NCI-H2081 (cell line): ENCODE results near the gene ATP11A.

Source experiments
- DNase-seq, 2 experiments: peaks; one replicate each; lab custom pipeline; 2025; lab: John Stamatoyannopoulos, UW

Gene ATP11A

DNA sequence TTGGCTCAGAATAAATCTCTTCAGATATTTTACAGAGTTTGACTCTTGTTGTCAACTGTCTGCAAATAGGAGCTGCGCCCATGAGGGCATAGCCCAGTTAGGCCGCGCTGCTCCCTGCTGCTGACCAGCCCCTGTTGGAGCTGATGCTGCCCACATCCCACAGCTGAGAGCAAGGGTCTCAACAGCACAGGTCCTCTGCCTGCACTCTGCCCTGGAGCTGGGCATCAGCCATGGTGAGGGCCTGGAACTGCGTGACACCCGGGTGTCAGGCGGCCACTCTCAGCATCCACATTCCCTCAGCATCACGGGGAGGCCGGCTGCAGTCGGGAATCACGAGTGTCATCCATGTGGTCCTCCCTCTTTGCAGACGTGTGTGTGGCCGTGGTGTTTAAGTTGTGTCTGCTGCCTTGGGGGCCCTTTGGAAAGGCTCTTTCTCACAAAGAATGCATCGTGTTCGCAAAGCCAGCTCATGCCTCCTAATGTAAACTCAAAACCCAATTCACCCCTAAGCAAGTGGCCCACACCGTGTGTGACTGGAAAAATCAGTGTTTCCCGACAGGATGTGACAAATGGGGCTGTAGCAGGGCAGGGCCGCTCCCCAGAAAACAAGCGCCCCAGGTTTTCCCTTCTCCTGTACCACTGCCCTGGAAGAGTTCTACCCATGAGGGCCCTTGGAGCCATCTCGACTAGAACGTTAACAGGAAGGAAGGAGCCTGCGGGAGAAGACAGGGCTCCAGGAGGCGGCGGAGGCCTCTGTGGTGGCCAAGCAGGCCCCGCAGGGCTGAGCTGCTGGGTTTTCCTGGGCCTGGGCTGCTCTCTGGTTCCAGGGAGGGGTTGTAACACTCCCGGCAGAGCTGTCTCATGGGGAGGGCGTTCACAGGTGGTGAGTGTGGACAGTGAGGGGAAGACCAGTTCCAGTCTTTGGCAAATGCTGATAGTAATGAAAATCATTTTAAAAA lies 20.3 kb downstream of the ATP11A start:
- DNase-seq: no peak

DNA sequence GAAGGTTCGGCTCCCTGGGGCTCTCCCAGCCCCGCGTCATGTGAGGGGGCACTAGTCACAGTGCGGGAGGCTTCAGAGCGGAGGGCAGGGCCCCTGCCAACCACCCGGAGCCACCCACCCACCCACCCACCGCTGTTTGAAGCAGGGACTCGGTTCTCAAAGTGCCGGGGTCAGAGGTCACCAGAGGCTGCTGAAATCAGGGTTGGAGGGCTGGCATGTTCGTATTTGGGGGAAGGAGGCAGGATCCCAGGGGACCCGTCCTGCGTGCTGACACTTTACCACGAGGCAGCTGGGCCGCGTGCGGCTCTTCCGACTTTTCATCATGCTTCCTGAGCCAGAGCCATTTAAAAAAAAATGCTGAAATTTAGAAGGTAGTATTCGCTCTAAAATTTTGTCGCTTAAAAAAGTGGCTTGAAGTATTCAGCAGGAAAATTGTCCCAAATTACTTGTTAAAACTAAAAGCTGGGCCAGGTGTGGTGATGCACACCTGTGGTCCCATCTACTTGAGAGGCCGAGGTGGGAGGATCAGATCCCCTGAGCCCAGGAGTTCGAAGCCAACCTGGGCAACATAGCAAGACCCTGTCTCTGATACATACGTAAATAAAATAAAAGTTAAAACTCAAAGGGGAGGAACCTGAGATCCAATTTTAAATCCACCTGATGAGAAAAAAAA lies 21.2 kb downstream of the ATP11A start:
- no peak for DNase-seq

DNA sequence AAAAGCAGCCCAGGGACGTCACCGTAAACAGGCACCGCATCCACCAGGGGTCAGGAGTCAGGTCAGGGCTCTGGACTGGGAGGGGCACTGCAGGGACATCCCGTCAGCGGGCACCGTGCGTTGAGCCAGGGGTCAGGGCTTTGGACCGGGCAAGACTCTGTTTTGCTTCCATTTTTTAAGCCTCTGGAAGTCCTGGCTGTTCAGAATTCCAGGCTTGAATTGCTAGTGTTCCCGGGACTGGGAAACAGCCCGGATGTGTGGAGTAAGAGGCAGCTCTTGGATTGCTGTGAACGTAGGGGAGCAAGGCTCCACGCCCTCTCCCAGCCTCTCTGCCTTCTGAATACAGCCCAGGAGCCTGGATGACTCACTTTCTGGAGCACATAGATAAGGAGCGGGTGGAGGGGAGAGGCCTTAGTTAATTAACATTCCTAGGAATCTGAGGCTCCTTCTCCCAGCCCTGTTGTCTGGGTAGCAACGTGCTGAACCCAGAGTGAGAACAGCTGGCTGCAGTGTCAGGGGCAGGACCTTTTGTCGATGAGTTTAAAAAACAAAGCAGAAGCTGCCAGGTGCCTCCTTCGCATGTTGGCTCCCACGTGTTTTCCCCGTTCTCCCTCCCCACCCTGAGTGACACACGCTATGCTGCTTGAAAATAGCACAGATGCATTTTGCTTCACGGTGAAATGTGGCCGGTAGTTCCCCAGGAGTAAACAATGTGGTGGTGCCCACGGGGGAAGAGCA lies 21.9 kb downstream of the ATP11A start:
- DNase-seq: peak; percentile 35 to 78

DNA sequence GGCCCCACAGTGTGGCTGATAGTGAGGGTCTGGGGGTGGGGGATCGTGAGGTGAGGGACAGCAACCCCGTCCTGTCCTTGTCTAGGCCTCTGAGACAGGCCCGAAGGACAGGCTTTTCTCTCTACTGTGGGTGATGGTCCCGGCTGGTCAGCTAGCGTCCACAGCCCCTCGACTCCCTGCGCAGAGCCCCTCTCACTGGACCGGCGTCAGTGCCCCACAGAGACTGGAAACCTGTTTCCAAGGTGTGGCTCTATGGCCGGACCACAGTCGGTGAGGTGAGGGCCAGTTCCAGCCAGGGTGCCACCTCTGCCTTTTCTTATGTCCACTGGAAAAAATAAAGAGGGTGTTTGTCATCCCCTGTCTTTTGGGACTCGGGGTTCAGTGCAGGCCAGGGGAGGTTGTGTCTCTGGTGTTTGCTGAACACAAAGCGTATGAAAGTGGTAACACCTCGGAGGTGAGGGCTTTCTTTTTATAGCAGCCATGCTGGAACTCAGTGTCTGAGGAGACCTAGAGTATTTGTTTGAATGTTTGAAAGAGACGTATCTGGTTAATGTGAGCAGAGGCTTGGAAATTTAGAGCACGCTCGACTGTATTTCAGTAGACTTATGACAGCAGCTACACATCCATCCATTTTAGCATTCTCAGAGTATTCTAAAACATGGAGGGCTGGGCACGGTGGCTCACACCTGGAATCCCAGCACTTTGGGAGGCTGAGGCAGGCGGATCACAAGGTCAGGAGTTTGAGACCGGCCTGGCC lies 22.8 kb downstream of the ATP11A start:
- DNase-seq: no peak

DNA sequence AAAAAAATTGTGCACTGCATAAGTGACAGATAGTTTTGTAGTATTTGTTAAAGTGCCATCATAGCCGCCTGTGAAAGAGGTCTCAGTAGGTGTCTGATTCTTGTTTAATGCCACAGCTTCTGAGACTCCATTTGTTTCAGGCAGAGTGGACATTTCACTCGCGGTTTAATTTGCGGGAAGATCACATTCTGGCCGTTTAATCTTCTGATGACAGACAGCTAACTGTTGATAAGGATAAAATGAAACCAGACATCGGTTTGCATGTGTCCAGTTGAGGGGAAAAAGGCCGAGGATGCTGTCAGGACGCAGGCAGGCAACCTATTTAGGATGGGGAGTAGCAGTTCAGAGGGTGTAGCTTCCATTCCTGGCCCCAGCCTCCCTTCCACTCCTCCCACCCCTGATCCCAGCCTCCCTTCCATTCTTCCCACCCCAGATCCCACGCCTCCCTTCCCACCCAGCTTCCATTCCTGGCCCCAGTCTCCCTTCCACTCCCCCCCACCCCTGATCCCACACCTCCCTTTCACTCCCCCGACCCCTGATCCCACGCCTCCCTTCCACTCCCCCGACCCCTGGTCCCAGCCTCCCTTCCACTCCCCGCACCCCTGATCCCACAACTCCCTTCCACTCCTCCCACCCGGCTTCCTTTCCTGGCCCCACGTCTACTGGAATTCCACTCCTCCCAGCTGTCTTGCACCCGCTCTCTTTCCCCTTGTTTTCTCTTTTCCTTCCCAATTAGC lies 23.8 kb downstream of the ATP11A start:
- no peak for DNase-seq

DNA sequence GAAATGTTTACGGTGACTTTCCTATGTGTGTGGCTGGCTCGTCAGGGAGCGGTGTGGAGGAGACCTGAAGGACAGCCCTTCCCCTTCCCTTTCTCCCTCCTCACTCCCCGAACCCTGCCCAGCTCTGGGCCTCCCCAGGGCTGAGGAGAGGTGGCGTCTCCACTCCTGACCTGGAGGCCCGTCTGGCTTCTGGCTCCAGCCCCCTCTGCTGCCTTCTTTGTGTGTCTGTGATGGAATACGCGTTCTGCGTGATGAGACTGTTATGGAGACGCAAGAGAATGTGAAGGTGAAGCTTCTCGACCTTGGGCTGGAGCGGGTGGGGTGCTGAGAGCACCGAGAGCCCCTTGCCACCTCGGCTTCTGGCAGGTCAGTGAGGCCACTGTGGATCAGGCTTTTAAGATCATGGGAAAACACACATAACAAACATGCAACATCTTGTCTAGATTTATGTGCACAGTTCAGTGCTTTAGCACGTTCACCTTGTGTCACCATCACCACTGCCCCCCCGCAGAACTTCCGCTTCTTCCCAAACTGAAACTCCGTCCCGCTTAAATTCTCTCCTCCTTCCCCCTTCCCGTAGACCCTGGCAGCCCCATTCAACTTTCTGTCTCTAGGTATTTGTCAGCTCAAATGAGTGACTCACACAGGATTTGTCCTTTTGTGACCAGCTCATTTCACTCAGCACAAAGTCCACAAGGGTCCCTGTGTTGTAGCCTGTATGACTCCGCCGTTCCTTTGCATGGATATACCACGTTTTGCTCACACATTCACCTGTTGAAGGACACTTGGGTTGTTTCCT lies 24.7 kb downstream of the ATP11A start:
- DNase-seq: no peak

DNA sequence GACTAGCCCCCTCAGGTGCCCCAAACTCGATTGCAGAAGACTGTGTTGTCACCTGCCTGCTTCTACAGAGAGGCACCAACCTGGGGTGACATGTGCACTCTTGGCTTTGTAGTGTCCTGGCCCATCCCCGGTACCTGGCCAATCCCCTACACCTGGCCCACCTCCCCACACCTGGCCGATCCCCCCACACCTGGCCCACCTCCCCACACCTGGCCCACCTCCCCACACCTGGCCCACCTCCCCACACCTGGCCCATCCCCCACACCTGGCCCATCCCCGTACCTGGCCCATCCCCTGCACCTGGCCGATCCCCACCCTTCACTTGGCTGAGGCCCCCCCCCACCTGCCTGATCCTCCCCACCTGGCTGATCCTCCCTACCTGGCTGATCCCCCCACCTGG lies 25.4 kb downstream of the ATP11A start:
- no peak for DNase-seq

DNA sequence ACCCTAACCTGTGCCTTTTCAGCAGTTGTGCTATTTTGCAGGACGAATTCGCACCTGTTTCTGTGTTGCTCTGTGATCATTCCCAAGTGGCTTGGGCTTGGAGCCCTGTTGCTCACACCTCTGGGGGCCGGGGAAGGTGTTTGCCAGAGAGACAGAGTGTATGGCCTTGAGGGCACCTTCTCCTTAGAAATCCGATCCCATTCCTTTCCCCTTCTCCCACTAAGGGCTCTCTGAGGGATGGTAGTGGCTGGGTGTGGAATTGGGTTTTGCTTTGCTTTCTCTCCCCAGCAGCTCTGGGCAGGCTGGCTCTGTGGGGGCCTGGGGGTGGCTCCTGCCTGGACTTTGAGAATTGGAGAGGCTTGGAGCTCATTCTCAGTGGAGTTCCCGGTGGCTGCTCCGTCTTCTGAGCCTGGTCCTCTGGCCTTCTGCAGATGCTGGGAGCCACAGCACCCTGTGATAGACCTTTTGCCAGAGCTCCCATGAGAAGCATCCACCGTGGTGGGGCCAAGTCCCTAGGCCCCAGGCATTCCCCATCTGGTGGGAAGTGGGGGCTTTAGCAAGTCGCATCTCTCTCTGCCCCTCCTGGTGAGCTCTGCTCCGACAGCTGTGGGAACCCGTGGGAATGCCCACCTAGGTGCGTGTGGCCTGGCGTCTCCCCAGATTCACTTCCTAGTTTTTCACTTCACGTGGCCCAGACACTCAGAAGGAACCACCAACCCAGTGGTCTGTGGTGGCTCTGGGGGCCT lies 26.1 kb downstream of the ATP11A start:
- no peak for DNase-seq

DNA sequence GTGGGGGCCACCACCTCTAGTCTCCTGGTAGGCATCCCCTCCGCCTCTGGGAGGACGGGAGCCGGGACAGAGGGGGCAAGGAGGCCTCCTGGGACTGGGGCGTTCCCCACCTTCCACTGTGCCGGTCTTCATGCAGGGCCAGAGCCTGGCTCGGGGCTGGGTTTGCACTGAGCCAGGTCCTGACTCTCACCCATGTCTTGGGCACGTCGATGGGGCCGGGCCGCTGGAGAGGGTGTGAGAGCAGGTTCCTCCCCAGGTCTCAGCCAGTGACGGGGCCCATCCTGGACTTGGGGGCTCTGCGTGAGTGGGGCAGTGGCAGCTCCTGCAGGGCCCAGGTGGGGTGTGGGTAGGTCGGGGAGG lies 26.6 kb downstream of the ATP11A start:
- DNase-seq: no peak

DNA sequence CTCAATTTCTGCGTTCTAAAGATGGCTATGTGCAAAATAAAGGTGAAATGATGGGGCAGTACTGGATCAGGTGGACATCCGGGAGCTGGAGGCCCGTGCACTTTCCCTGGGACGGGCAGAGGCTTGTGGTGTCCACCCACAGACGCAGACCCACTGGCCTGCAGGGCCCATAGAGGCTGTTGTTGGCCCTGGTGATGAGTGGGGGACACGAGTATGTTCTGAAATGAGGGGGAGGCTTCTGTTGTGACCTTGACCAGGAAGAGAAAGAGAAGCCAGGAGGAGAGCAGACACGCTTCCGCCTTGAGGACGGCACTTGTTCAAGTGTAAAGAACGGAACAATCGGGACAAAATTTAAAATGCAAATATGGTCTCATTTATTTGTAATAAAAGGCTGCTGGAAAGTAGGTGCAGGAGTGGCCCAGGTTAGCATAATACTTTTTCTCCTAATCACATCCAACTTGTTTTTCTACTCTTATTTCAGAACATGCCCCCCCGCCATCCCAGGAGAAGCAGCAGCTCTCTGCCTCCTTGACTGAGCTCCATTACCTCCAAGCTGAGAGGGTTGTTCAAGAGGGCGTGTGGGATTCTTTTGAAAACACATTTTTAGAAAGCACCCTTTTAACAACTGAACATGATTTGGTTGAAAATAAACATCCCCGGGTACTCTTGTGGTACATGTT lies 27.1 kb downstream of the ATP11A start:
- DNase-seq: no peak

DNA sequence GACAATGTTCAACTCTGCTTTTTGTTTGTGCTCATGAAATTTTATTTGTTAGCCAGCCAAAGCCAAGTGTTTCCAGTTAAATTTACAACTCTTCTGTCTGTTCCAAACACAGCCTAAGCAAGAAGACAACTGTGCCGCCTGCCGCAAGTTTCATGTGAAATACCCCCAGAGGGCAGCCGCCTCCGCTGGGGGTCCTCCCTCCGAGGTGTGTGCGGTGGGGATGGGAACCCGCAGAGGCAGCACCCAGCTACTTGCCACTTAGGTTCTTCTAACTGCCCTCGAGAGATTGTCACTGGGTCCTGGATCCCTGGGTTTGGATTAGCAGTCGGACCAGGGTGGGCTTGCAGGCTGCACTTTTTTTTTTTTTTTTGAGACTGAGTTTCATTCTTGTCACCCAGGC lies 28.5 kb downstream of the ATP11A start:
- DNase-seq: no peak

DNA sequence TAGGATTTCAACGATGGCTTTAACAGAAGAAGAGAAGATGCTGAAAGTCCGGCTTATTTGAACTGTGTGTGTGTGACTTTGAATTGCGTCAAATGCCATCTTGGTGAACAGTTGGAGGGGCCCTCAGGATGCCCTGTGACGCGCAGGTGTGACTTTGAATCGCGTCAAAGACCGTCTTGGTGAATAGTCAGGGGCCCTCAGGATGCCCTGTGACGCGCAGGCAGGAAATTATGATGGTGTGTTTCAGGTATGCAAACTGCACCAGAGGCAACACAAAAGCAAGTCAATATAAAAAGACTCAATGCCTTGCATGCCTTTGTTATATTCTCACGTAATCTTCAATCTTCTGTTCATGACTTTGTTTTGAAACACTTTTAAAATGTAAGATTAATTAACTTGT lies 29.2 kb downstream of the ATP11A start:
- DNase-seq: peak; percentile 19 to 24

DNA sequence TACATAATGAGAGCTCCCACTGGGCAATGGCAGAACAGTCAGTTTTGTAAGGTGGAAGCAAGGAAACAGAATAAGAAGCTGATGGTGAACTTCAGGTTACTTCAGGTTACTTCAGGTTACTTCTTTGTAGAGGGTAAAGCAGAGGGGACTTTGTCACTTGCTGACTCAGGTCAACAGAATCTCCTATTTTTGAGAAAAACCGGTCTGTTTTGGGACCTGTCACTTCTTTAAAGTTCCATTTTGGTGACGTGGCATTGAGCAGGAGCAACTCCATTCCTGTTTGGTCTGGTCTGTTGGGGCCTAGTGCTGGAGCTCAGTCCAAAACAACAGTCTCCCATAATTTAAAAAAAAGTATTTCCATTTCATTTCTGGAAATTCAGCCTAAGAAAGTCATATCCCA lies 29.7 kb downstream of the ATP11A start:
- DNase-seq: no peak

DNA sequence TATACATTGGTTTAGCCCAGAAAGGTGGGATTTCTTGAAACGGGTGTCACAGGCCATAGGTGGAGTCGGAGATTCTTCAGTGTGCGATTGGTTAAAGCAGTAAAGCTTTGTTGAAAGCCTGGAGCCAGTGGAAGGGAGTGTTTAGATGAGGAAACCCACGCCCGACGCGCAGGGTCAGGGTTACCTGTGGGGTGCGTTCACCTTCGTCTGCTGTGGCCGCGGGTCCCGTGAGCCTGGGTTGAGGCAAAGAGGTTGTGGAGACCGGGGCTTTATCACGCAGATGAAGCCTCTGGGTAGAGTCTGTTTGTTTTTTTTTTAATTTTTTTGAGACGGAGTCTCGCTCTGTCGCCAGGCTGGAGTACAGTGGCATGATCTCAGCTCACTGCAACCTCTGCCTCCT lies 30.4 kb downstream of the ATP11A start:
- no peak for DNase-seq

DNA sequence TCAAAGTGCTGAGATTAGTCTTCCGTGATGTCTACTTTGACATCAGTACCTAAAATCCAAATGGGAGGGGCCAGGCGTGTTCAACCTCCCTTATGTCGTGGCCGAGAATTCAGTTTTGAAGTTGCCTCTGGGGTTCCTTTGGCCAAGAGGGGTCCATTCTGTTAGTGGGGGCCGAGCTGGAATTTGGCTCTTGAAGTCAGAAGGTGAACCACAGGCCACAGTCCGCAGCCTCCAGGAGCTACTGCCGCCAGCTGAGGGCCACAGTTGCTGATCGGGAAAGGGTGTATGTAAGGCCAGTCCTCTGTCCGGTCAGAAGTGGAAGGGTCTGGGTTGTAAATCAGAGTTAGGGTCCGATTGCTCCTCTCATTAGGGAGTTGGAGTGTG lies 31.0 kb downstream of the ATP11A start:
- DNase-seq: no peak

DNA sequence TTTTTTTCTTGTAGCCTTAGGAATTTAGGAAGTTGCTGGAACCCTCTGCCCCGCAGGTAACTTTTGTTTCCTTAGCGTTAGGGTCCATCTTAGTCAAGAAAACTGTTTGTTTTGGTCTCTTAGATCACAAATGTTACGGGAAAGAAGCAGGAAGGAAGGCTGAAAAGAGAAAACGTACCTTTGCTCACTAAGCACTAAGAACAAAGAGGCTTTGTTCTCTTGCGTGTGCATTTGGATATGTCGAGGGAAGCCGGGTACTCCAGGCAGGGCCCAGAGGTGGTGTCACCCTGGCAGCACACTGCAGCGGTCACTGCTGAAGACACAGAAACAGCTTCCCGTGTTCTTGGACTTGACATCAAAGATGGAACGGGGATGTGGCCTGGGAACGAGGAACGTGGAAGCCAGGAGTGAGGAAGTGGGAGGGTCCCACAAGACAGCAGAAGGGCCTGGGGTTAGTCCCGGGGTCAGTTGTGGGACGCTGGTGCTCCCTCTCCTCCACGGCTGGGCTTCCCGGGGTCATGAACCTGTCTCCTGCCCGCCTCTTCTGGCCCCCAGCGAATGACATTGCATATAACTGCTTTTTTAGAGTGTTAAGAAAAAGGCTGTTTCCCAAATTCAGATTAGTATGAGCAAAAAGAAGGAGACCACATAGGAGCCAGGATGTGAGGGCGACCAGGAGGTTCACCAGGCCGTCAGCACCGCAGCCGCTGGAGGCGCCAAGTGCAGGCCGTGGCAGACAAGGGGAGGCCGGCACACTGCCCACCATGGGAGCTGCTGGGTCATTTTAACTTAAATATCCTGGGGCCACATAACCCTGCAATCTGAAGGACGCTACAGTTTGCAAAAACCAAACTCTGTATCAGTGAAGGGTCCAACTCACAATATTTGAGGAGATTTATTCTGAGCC lies 31.6 kb downstream of the ATP11A start:
- DNase-seq: no peak

DNA sequence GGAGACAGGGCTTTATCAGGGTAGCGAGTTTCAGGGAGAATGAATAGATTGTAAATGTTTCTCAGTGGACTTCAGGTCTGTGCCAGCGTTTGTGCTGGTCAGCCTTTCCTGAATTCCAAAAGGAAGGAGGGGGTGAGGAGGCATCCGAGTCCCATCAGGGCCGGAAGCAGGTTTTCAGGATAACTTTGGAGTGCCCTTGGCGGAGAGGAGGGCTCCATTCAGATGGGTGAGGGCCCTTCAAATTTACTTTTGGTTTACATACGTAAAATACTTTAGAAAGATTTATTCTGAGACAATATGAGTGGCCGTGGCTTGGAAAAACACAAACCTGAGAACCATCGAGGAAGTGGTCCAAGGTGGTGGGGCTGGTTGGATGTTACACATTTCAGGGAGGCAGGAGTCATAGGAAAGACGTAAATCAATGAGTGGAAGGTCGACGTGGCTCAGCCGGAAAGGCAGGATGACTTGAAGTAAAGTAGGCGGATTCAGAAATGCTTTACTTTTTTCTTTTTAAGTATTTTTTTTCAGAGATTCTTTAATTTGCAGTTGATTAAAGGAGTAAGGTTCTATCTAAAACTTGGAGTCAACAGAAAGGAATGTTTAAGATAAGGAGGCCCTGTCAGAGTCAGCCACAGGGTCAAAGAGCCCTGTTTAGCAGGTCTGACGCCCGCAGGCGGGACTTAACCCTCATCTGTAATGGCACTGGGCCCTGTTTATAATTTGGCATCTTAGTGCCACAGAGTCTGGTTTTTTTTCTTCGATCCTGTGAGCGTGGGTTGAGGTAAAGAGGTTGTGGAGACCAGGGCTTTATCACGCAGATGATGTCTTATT lies 32.8 kb downstream of the ATP11A start:
- no peak for DNase-seq
